IMR-90 (cell line): ENCODE data around the gene OR51T1. TPM values are rescaled to one million over a fixed set of nuclear protein-coding genes. Genes with fewer than 3 reads are reported as not detected.

Source experiments
- ATAC-seq: fragments of 200-7000 bp; cut with Tn5 transposase; 2 replicates; pipeline ENCODE4 v1.9.1; 2020; ENCODE audit warnings: low read depth, mild to moderate bottlenecking, moderate library complexity
- BruUV-seq: library from RNA; stranded (reverse); fragments of 400-500 nt; replicated peaks from 2 replicates; lab custom pipeline; 2021; lab: Mats Ljungman, UMichigan
- CTCF ChIA-PET: fragments of 300-600 bp; formaldehyde crosslinking; extraction: SDS; loops from one replicate; lab custom pipeline; 2021; ENCODE audit warnings: antibody characterized with exemption; lab: Yijun Ruan, JAX
- POLR2A ChIA-PET: fragments of 300-600 bp; sonication (Branson Sonifier 250); formaldehyde crosslinking; loops from one replicate; lab custom pipeline; 2022; ENCODE audit warnings: antibody characterized with exemption; ENCODE audit not compliant: unreplicated experiment; lab: Charles Lee
- DNase-seq: peaks from one replicate; pipeline ENCODE4 v3.0.0; 2013
- H2AFZ ChIP-seq: replicated peaks from 2 replicates; pipeline ENCODE3; 2013; ENCODE audit warnings: low read length, mild to moderate bottlenecking; ENCODE audit not compliant: poor library complexity
- H2AK5ac ChIP-seq: 2 replicates; pipeline ENCODE4 v1.6.1; 2013; ENCODE audit warnings: low read depth, low read length, inconsistent platforms
- H2AK9ac ChIP-seq: replicated peaks from 2 replicates; pipeline ENCODE3; 2013; ENCODE audit warnings: mild to moderate bottlenecking, low read depth, low read length, moderate library complexity; ENCODE audit not compliant: poor library complexity
- H2BK120ac ChIP-seq: 2 replicates; pipeline ENCODE4 v1.6.1; 2013; ENCODE audit warnings: low read depth, low read length, inconsistent platforms
- H2BK15ac ChIP-seq: 3 replicates; pipeline ENCODE4 v1.6.1; 2013; ENCODE audit warnings: low read depth, low read length, inconsistent platforms
- H2BK20ac ChIP-seq: 2 replicates; pipeline ENCODE4 v1.6.1; 2013; ENCODE audit warnings: low read depth, mild to moderate bottlenecking, inconsistent platforms, low read length, moderate library complexity
- H2BK5ac ChIP-seq: 2 replicates; pipeline ENCODE4 v1.6.1; 2013; ENCODE audit warnings: mild to moderate bottlenecking, low read depth, low read length, inconsistent platforms; ENCODE audit not compliant: poor library complexity, severe bottlenecking
- H3K14ac ChIP-seq: replicated peaks from 2 replicates; pipeline ENCODE4 v1.6.1; 2013; ENCODE audit warnings: low read depth, low read length, inconsistent platforms
- H3K18ac ChIP-seq: 2 replicates; pipeline ENCODE4 v1.6.1; 2013; ENCODE audit warnings: low read depth, low read length, control low read depth
- H3K23ac ChIP-seq: 2 replicates; pipeline ENCODE4 v1.6.1; 2013; ENCODE audit warnings: low read depth, low read length, inconsistent platforms
- H3K27ac ChIP-seq: 2 replicates; pipeline ENCODE4 v1.5.1; 2013; ENCODE audit warnings: mild to moderate bottlenecking, control low read depth, low read length; ENCODE audit not compliant: insufficient read depth
- H3K27me3 ChIP-seq: 2 replicates; pipeline ENCODE4 v1.6.1; 2013; ENCODE audit warnings: low read length; ENCODE audit not compliant: control insufficient read depth, insufficient read depth
- H3K36me3 ChIP-seq: 2 replicates; pipeline ENCODE4 v1.6.1; 2013; ENCODE audit warnings: low read length, mixed read lengths; ENCODE audit not compliant: control insufficient read depth, insufficient read depth
- H3K4ac ChIP-seq: 2 replicates; pipeline ENCODE4 v1.6.1; 2013; ENCODE audit warnings: low read depth, low read length, inconsistent platforms
- H3K4me1 ChIP-seq: 2 replicates; pipeline ENCODE4 v1.6.1; 2013; ENCODE audit warnings: low read length, mixed read lengths; ENCODE audit not compliant: control insufficient read depth, insufficient read depth
- H3K4me2 ChIP-seq: 2 replicates; pipeline ENCODE4 v1.6.1; 2013; ENCODE audit warnings: low read depth, mild to moderate bottlenecking, control low read depth, low read length, moderate library complexity
- H3K4me3 ChIP-seq: 2 replicates; pipeline ENCODE4 v1.5.1; 2013; ENCODE audit warnings: low read depth, mild to moderate bottlenecking, control low read depth, low read length, moderate library complexity; ENCODE audit not compliant: insufficient read depth
- H3K56ac ChIP-seq: 2 replicates; pipeline ENCODE4 v1.6.1; 2013; ENCODE audit warnings: low read length, inconsistent platforms; ENCODE audit not compliant: insufficient read depth; ENCODE audit errors: extremely low read depth
- H3K79me1 ChIP-seq, 2 experiments: 2 replicates each; pipeline ENCODE4 v1.6.1; 2013; ENCODE audit warnings: low read length in 2 of 2, inconsistent platforms in 1 of 2, low read depth in 1 of 2
- H3K9ac ChIP-seq: 2 replicates; pipeline ENCODE4 v1.6.1; 2013; ENCODE audit warnings: low read depth, low read length, control low read depth
- H3K9me1 ChIP-seq: 2 replicates; pipeline ENCODE4 v1.6.1; 2013; ENCODE audit warnings: low read length, inconsistent platforms; ENCODE audit not compliant: insufficient read depth
- H3K9me3 ChIP-seq: 2 replicates; pipeline ENCODE4 v1.6.1; 2013; ENCODE audit warnings: low read length; ENCODE audit not compliant: control insufficient read depth, insufficient read depth
- H4K20me1 ChIP-seq: 2 replicates; pipeline ENCODE4 v1.6.1; 2013; ENCODE audit warnings: low read length, inconsistent platforms; ENCODE audit not compliant: insufficient read depth
- H4K5ac ChIP-seq: 2 replicates; pipeline ENCODE4 v1.6.1; 2013; ENCODE audit warnings: mild to moderate bottlenecking, low read depth, low read length, control low read depth
- H4K8ac ChIP-seq, 2 experiments: 2 replicates each; pipeline ENCODE4 v1.6.1; 2013; ENCODE audit warnings: low read depth in 2 of 2, low read length in 2 of 2, control low read depth in 1 of 2, inconsistent platforms in 1 of 2
- H4K91ac ChIP-seq: 2 replicates; pipeline ENCODE4 v1.6.1; 2013; ENCODE audit warnings: low read depth, low read length, inconsistent platforms; ENCODE audit not compliant: insufficient read depth
- BHLHE40 ChIP-seq: fragments of 150-350 bp; IDR thresholded peaks from 2 replicates; pipeline ENCODE4 v1.6.1; 2016; ENCODE audit warnings: mild to moderate bottlenecking, low read depth, low read length
- CEBPB ChIP-seq: IDR thresholded peaks from 2 replicates; pipeline ENCODE4 v1.6.1; 2012; ENCODE audit warnings: low read depth, low read length, improper control_type of control experiment
- CHD1 ChIP-seq: IDR thresholded peaks from 2 replicates; pipeline ENCODE4 v1.6.1; 2012; ENCODE audit warnings: low read depth, low read length, improper control_type of control experiment
- CTCF ChIP-seq: conservative IDR thresholded peaks from 2 replicates; pipeline ENCODE4 v1.5.1; 2012; ENCODE audit warnings: mild to moderate bottlenecking, low read depth, low read length, improper control_type of control experiment
- ELK1 ChIP-seq: fragments of 150-350 bp; IDR thresholded peaks from 2 replicates; pipeline ENCODE4 v1.6.1; 2016; ENCODE audit warnings: low read depth, mild to moderate bottlenecking, low read length, moderate library complexity, borderline replicate concordance
- FOS ChIP-seq: fragments of 150-350 bp; IDR thresholded peaks from 2 replicates; pipeline ENCODE4 v1.6.1; 2016; ENCODE audit warnings: low read depth, low read length
- MAFK ChIP-seq: IDR thresholded peaks from 2 replicates; pipeline ENCODE4 v1.6.1; 2012; ENCODE audit warnings: low read depth, low read length, improper control_type of control experiment
- MAZ ChIP-seq: IDR thresholded peaks from 2 replicates; pipeline ENCODE4 v1.6.1; 2012; ENCODE audit warnings: low read depth, mild to moderate bottlenecking, low read length, improper control_type of control experiment, moderate library complexity, borderline replicate concordance
- MXI1 ChIP-seq: IDR thresholded peaks from 2 replicates; pipeline ENCODE4 v1.6.1; 2012; ENCODE audit warnings: low read depth, mild to moderate bottlenecking, low read length, moderate library complexity, borderline replicate concordance
- NFE2L2 ChIP-seq: fragments of 150-350 bp; IDR thresholded peaks from 2 replicates; pipeline ENCODE4 v1.6.1; 2016; ENCODE audit warnings: low read depth, mild to moderate bottlenecking, low read length
- POLR2A ChIP-seq: IDR thresholded peaks from 2 replicates; pipeline ENCODE4 v1.6.1; 2012; ENCODE audit warnings: mild to moderate bottlenecking, low read depth, low read length
- RAD21 ChIP-seq: IDR thresholded peaks from 2 replicates; pipeline ENCODE4 v1.6.1; 2012; ENCODE audit warnings: low read length, improper control_type of control experiment
- RCOR1 ChIP-seq: IDR thresholded peaks from 2 replicates; pipeline ENCODE4 v1.6.1; 2012; ENCODE audit warnings: mild to moderate bottlenecking, low read length, improper control_type of control experiment; ENCODE audit not compliant: insufficient replicate concordance
- RFX5 ChIP-seq: IDR thresholded peaks from 2 replicates; pipeline ENCODE4 v1.8.0; 2012; ENCODE audit warnings: low read depth, mild to moderate bottlenecking, low read length, moderate library complexity
- SMC3 ChIP-seq: fragments of 150-350 bp; IDR thresholded peaks from 2 replicates; pipeline ENCODE4 v1.6.1; 2016; ENCODE audit warnings: low read depth, mild to moderate bottlenecking, antibody characterized with exemption, low read length, moderate library complexity
- USF2 ChIP-seq: fragments of 150-350 bp; IDR thresholded peaks from 2 replicates; pipeline ENCODE4 v1.6.1; 2017; ENCODE audit warnings: mild to moderate bottlenecking, antibody characterized with exemption, low read length, low read depth
- dilution Hi-C: fragments of 300-500 bp; cut with HindIII; formaldehyde crosslinking; loops from one replicate; pipeline ENCODE4 v1.14.3; 2018; ENCODE audit warnings: low sequenced_read_pairs; ENCODE audit not compliant: unreplicated experiment
- in situ Hi-C: fragments of 300-500 bp; cut with MboI; formaldehyde crosslinking; loops from 3 replicates; pipeline ENCODE4 v1.14.3; 2019; ENCODE audit warnings: low sequenced_read_pairs, inconsistent platforms, mixed read lengths
- intact Hi-C: fragments of 100-400 bp; cut with micrococcal nuclease; formaldehyde crosslinking; loops from 2 replicates; pipeline ENCODE4 v1.10.0; 2022
- polyA plus RNA-seq, 3 experiments: library from polyadenylated mRNA; depleted of rRNA; stranded (reverse); fragments of >200 nt; gene quantifications; 2 replicates each; pipeline ENCODE4 v1.2.3, GENCODE V29; 2012; ENCODE audit warnings: low replicate concordance in 1 of 3
- total RNA-seq: library from RNA; depleted of rRNA; stranded (reverse); fragments of >200 nt; gene quantifications from 2 replicates; pipeline ENCODE4 v1.2.3, GENCODE V29; 2012

The OR51T1 gene
- total and polyA plus RNA-seq, 2 of the 4 experiments (the other 2 are of a cell fraction), result not detected

- no peak overlapping the region for H4K91ac ChIP-seq
- no peak overlapping the region for H3K27ac ChIP-seq
- no peak for ATAC-seq
- no peak overlapping the region for H2AK9ac ChIP-seq
- H3K9ac ChIP-seq, result no peak overlapping the region
- peaks cover 3% of the 10 kb centered on the region; the same call in 1 of the 2 replicates for H3K27me3 ChIP-seq
- no peaks in the 10 kb centered on the region for H3K79me1 ChIP-seq
- DNase-seq, result no peak
- no peak overlapping the region for H2BK20ac ChIP-seq
- ChIA-PET POLR2A (no interaction called here), CTCF (no interaction called here)
- no peak overlapping the region for H3K4me2 ChIP-seq
- no peak overlapping the region for H2AK5ac ChIP-seq
- no peaks in the 10 kb centered on the region for H3K4me1 ChIP-seq
- no peak overlapping the region for H4K8ac ChIP-seq
- H3K14ac ChIP-seq, result no peak overlapping the region
- H2BK15ac ChIP-seq, result no peak overlapping the region
- BruUV-seq, result no TSS peak
- no peak overlapping the region for H2BK120ac ChIP-seq
- no peak overlapping the region for H3K4ac ChIP-seq
- H3K23ac ChIP-seq, result no peak overlapping the region
- H4K20me1 ChIP-seq, result no peaks in the 10 kb centered on the region
- TF ChIP-seq CHD1 (no peak), RFX5 (no peak), MAFK (no peak), RCOR1 (no peak), CEBPB (no peak), SMC3 (no peak), MAZ (no peak), MXI1 (no peak), ELK1 (no peak), USF2 (no peak), BHLHE40 (no peak), CTCF (no peak), NFE2L2 (no peak), POLR2A (no peak), RAD21 (no peak), FOS (no peak)
- H4K5ac ChIP-seq, result no peak overlapping the region
- in situ Hi-C loops, result no loop called here
- no peaks in the 10 kb centered on the region for H3K36me3 ChIP-seq
- H3K4me3 ChIP-seq, result no peak overlapping the region
- H2AFZ ChIP-seq, result no peak overlapping the region
- H2BK5ac ChIP-seq, result no peak overlapping the region
- H3K9me3 ChIP-seq, result no peaks in the 10 kb centered on the region
- H3K9me1 ChIP-seq, result no peaks in the 10 kb centered on the region
- intact Hi-C loops, result no loop called here
- dilution Hi-C loops, result no loop called here
- no peak overlapping the region for H3K56ac ChIP-seq
- no peak overlapping the region for H3K18ac ChIP-seq
These were observed 34.9 kb downstream of the OR51T1 start for GRCh38 chr11:4916581-4916980.
